NT2/D1 (cell line): ENCODE data around the gene WDR36.

Experiments used
- DNase-seq: peaks from one replicate; pipeline ENCODE4 v3.0.0-alpha.2; 2011; ENCODE audit warnings: low read depth, low spot score
- H3K27me3 ChIP-seq: 2 replicates; pipeline ENCODE4 v1.6.0; 2011; ENCODE audit warnings: mild to moderate bottlenecking; ENCODE audit not compliant: insufficient read length, insufficient read depth
- H3K36me3 ChIP-seq: 2 replicates; pipeline ENCODE4 v1.6.1; 2011; ENCODE audit warnings: mild to moderate bottlenecking, low read length, mixed read lengths; ENCODE audit not compliant: insufficient read depth, insufficient read length
- H3K4me1 ChIP-seq: 2 replicates; pipeline ENCODE4 v1.5.1; 2011; ENCODE audit not compliant: insufficient read depth, insufficient read length
- H3K4me3 ChIP-seq: 2 replicates; pipeline ENCODE4 v1.5.1; 2011; ENCODE audit warnings: low read depth; ENCODE audit not compliant: insufficient read length
- H3K9ac ChIP-seq: 2 replicates; pipeline ENCODE4 v1.6.0; 2011; ENCODE audit warnings: low read depth; ENCODE audit not compliant: insufficient read length
- H3K9me3 ChIP-seq: 2 replicates; pipeline ENCODE4 v1.5.1; 2011; ENCODE audit warnings: mild to moderate bottlenecking, low read length; ENCODE audit not compliant: insufficient read depth
- SUZ12 ChIP-seq: IDR thresholded peaks from 2 replicates; pipeline ENCODE4 v1.6.1; 2011; ENCODE audit not compliant: insufficient read length, insufficient read depth; ENCODE audit errors: extremely low read depth
- YY1 ChIP-seq: IDR thresholded peaks from 2 replicates; pipeline ENCODE4 v1.6.1; 2011; ENCODE audit not compliant: insufficient read length, insufficient read depth
- ZNF274 ChIP-seq: IDR thresholded peaks from 2 replicates; pipeline ENCODE4 v1.6.1; 2011; ENCODE audit warnings: mild to moderate bottlenecking, low read depth, low read length

WDR36 gene

DNA sequence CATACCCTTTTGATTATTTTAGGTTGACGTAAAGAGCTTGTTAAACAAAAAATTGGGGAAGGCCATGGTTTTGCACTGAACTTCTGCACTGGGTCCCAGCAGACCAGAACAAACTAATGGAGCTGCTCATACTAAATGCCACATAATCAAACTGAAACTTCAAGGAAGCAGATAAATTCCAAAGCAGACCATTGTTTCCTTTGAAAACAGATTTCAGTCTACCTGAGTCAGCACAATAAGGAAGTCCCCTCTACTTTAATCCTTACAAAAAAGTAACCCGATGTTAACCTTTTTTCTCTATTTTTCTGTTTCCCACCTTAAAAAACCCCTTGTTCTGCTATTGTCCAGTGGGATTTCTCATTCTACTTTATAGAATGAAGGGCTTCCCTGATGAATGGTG is 39.2 kb downstream of the WDR36 start:
- H3K9me3 ChIP-seq: no peaks in the 10 kb centered on the region
- no peaks in the 10 kb centered on the region for H3K4me1 ChIP-seq
- H3K27me3 ChIP-seq: no peaks in the 10 kb centered on the region
- DNase-seq: no peak
- H3K9ac ChIP-seq: no peak overlapping the region
- H3K36me3 ChIP-seq: peaks cover 13% of the 10 kb centered on the region
- TF ChIP-seq ZNF274 (no peak), YY1 (no peak), SUZ12 (no peak)
- no peak overlapping the region for H3K4me3 ChIP-seq

DNA sequence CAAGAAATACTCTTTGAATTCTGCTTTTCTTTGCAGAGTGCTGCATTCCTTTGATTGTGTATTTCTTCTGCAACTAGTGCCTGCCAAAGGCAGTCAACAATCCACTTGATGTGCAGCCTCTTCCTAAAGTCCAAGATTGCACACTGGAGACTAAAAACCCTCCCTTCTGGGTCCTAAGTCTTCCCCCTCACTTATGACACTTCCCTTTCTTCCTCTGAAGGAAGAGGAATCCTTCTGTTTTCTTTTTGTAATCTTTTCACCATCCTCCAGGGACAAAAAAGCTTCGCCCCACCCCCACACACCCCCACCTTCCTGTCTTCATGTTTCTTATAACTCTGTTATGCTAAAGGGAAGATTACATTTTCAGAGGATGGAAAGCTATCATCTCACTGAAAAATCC is 39.9 kb downstream of the WDR36 start:
- Histone ChIP-seq H3K36me3 (peaks cover 7% of the 10 kb centered on the region), H3K9me3 (no peaks in the 10 kb centered on the region), H3K4me3 (no peak overlapping the region), H3K4me1 (no peaks in the 10 kb centered on the region), H3K27me3 (no peaks in the 10 kb centered on the region), H3K9ac (no peak overlapping the region)
- DNase-seq: no peak
- no peak for TF ChIP-seq ZNF274
- no peak for TF ChIP-seq SUZ12
- TF ChIP-seq YY1: no peak

- Histone ChIP-seq H3K4me1 (no peaks in the 10 kb centered on the region), H3K4me3 (no peak overlapping the region), H3K36me3 (peaks cover 7% of the 10 kb centered on the region), H3K9me3 (no peaks in the 10 kb centered on the region), H3K9ac (no peak overlapping the region), H3K27me3 (no peaks in the 10 kb centered on the region)
- DNase-seq: no peak
- no peak for TF ChIP-seq YY1
- TF ChIP-seq SUZ12: no peak
- TF ChIP-seq ZNF274: no peak
Measured at GRCh38 chr5:111132731-111133435, 40.7 kb downstream of the WDR36 start.

DNA sequence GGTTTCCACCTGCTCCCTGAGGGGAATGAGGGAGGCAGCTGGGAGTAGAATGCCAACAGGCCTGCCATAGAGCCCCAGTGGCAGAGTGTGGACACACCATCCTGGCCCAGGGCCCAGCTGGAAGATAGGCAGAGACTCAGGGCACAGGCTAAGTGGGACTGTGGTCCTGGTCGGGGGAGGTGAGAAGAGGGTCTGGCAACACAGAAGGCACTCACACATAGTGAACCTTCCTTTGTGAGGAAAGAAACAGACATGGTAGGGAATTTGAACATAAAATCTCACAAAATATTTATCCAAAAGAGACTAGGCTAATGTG is 41.2 kb downstream of the WDR36 start:
- Histone ChIP-seq H3K27me3 (no peaks in the 10 kb centered on the region), H3K4me3 (no peak overlapping the region), H3K4me1 (no peaks in the 10 kb centered on the region), H3K9me3 (no peaks in the 10 kb centered on the region), H3K9ac (no peak overlapping the region), H3K36me3 (peaks cover 3% of the 10 kb centered on the region)
- no peak for DNase-seq
- no peak for TF ChIP-seq SUZ12
- TF ChIP-seq YY1: no peak
- TF ChIP-seq ZNF274: no peak

- H3K9me3 ChIP-seq: no peaks in the 10 kb centered on the region
- no peak overlapping the region for H3K9ac ChIP-seq
- no peak overlapping the region for H3K4me3 ChIP-seq
- H3K36me3 ChIP-seq: no peaks in the 10 kb centered on the region
- no peaks in the 10 kb centered on the region for H3K4me1 ChIP-seq
- DNase-seq: no peak
- H3K27me3 ChIP-seq: no peaks in the 10 kb centered on the region
- no peak for TF ChIP-seq ZNF274
- TF ChIP-seq YY1: no peak
- no peak for TF ChIP-seq SUZ12
Measured at GRCh38 chr5:111134087-111134486, 41.9 kb downstream of the WDR36 start.

DNA sequence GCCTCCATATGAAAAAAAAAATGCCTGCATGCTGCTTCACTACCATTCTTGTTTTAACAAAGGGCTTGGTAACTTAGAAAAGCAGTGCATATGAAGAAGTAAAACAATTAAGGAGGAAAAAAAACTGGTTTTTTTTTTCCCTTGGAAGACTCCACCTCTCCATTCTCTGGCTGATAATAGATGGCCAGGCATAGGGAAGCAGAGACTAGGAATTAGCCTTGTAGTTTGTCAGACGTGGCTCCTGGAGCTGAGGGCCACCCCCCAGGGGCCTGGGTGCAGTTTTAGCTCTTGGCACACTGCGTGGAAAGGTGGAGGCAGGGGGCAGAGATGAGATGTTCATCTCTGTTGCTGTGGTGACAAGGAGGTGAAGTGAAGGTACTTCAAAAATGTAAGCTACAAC is 42.7 kb downstream of the WDR36 start:
- TF ChIP-seq SUZ12: no peak
- no peak for DNase-seq
- H3K9me3 ChIP-seq: no peaks in the 10 kb centered on the region
- no peaks in the 10 kb centered on the region for H3K27me3 ChIP-seq
- H3K36me3 ChIP-seq: no peaks in the 10 kb centered on the region
- no peak overlapping the region for H3K9ac ChIP-seq
- H3K4me1 ChIP-seq: no peaks in the 10 kb centered on the region
- H3K4me3 ChIP-seq: no peak overlapping the region

- no peak overlapping the region for H3K4me3 ChIP-seq
- no peaks in the 10 kb centered on the region for H3K27me3 ChIP-seq
- no peak for TF ChIP-seq ZNF274
- no peak for TF ChIP-seq YY1
- TF ChIP-seq SUZ12: no peak
- DNase-seq: no peak
- H3K9ac ChIP-seq: no peak overlapping the region
- H3K36me3 ChIP-seq: no peaks in the 10 kb centered on the region
- no peaks in the 10 kb centered on the region for H3K4me1 ChIP-seq
- no peaks in the 10 kb centered on the region for H3K9me3 ChIP-seq
Measured at GRCh38 chr5:111135363-111135762, 43.2 kb downstream of the WDR36 start.
